Measurements from ENCODE around the gene CACNA1B.
"Not testable (repeated sequence)": the region's sequence is repeated elsewhere in the genome, so short reads cannot be mapped to it uniquely, and the experiment has no call there.

CACNA1B gene

DNA sequence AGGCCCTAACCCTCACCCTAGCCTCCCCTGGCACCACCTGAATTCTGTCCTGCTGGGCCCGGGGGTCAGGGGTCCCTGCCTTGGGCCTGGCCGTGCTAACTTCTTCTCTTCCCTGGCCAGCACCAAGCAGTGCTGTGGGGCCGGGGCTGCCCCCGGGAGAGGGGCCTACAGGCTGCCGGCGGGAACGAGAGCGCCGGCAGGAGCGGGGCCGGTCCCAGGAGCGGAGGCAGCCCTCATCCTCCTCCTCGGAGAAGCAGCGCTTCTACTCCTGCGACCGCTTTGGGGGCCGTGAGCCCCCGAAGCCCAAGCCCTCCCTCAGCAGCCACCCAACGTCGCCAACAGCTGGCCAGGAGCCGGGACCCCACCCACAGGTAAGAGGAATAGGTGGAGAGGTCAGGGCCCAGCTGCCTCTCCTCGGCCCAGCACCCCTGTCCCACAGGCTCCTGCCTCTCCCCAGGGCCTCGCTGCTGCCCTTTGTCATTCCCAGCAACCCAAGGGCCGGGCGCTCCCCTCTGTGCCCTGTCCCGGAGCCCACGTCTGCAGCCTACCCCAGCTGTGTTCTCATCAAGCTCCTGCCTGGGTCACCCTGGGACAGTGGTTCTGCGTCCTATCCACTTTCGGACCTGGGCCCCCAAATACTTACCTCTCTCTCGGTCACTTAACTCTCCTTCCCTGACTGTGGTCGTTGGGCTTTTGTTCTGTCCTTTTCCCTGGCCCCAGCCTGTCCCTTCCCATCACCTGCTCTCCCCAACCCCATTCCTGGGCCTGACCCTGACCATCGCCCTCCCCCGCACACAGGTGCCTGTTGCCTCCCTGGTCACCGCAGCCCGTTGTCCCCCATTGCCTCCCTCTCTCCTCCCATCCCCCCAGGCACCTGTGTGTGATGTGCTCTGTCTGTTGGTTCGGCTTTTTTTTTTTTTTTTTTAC is 243.2 kb downstream of the CACNA1B start:
- DNase-seq: no peak

DNA sequence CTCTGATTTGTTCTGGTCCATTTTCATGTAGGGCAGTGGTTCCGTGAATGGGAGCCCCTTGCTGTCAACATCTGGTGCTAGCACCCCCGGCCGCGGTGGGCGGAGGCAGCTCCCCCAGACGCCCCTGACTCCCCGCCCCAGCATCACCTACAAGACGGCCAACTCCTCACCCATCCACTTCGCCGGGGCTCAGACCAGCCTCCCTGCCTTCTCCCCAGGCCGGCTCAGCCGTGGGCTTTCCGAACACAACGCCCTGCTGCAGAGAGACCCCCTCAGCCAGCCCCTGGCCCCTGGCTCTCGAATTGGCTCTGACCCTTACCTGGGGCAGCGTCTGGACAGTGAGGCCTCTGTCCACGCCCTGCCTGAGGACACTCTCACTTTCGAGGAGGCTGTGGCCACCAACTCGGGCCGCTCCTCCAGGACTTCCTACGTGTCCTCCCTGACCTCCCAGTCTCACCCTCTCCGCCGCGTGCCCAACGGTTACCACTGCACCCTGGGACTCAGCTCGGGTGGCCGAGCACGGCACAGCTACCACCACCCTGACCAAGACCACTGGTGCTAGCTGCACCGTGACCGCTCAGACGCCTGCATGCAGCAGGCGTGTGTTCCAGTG is 244.0 kb downstream of the CACNA1B start:
- DNase-seq: no peak

DNA sequence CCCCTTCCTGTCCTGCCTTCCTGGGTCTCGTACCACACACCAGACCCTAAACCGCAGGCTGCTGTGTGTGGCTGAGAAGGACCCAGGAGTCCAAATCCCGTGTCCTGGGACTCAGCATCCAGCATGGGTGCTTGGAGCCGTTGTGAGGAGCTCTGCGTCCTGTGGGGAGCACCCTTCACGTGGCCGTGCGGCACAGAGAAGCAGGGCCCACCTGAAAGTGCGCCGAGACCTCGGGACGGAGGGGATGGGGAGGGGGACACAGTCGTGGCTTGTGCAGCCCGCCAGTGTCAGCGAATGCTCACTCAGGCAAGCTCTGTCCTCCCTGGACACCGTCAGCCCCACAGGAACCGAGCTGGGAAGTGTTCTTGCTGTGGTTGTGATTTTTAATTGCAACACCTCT is 244.6 kb downstream of the CACNA1B start:
- no peak for DNase-seq

DNA sequence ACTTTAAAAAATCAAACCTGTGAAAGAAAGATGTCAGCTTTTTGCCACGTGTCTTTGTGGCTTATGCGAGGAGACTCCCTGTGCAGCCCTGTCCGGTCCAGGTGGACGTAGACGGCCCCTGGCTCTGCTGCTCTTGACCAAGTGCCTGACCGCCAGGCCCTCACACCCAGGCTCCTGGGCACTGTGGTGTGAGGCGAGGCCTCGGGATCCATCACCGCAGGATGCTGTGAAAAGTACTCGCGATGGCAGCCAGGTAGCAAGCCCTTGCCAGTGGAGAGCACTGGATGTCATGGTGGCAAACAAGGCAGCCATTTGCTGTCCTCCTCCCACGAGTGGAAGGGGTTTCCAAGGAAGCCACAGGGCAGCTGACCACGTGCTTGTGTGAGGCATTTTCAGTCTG is 245.1 kb downstream of the CACNA1B start:
- DNase-seq: no peak

DNA sequence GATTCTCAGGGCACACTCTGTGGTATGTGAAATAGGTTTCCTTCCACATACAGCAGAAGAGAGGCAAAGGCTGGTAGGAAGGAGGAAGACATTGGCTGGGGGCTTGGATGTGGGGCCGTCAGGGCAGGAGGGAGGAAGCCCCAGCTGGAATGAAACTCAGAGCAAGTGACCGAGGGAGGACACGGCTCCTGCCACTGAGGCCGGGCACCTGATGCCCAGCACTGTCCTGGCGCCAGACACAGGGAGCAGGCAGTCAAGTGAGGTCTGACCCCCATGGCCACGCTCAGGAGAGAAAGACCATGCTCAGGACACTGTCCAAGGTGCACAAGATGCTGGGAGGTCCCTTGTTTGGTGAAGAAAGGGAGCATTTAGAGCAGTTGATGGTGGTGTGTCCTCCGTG is 245.5 kb downstream of the CACNA1B start:
- no peak for DNase-seq

DNA sequence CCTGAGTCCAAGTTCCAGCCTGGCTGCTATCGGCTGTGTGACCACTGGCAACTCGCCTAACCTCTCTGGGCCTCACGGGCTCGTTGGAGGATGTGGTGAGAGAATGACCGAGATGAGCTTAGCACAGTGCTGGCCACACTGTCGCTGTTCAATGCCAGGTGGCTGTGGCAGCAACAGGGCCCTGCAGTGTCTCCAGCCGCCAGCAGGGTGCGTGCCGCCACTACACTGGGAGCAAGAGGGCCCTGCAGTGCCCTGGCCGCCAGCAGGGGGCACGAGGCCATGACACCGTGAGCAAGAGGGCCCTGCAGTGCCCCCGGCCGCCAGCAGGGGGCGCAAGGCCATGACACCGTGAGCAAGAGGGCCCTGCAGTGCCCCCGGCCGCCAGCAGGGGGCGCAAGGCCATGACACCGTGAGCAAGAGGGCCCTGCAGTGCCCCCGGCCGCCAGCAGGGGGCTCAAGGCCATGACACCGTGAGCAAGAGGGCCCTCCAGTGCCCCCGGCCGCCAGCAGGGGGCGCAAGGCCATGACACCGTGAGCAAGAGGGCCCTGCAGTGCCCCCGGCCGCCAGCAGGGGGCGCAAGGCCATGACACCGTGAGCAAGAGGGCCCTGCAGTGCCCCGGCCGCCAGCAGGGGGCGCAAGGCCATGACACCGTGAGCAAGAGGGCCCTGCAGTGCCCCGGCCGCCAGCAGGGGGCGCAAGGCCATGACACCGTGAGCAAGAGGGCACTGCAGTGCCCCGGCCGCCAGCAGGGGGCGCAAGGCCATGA is 248.7 kb downstream of the CACNA1B start:
- peak in 1 of 2 donors; percentile 36 for DNase-seq

DNA sequence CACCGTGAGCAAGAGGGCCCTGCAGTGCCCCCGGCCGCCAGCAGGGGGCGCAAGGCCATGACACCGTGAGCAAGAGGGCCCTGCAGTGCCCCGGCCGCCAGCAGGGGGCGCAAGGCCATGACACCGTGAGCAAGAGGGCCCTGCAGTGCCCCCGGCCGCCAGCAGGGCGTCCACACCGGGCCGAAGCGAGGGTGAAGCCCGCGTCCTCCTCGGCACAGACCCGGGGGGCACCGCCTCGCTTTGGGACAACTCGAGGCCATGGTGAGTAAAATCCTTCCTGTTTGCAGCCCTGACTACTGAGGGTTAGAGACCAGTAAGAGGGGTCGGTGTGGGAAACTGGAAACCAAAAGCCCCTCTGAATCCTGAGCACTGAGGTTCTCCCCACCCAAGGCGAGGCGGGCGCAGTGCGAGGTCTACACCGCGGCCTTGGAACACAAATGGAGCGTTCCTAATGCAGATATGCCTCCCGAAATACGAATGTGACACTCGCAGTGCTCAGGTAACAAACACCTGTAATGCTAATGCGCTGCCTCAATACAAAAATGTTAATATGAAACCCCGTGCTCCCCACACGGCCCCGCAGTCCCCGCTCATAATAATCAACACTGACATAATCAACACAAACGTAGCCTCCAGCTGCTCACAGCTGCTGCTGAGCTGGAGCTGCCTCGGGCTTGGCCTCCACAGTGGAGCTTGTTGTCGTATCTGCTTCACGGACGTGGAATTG is 249.4 kb downstream of the CACNA1B start:
- not testable (repeated sequence) for DNase-seq

DNA sequence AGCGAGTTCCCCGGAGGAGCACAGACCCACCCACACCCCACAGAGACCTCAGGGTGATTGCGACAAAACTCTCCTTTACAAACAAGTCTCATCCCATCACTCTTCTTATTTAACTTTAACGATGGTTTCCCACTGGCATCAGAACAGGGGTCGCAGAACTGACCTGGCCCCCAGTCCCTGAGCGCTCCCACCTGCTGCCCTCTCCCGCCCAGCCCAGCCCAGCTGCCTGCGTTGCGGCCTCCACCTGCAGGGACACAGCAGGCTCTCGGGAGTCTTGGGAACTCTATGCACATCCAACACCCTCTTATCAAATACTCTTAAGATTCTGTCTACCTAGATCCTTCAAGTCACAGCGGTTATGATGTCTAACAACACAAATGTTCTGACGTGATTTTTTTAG is 250.4 kb downstream of the CACNA1B start:
- DNase-seq: not testable (repeated sequence)

DNA sequence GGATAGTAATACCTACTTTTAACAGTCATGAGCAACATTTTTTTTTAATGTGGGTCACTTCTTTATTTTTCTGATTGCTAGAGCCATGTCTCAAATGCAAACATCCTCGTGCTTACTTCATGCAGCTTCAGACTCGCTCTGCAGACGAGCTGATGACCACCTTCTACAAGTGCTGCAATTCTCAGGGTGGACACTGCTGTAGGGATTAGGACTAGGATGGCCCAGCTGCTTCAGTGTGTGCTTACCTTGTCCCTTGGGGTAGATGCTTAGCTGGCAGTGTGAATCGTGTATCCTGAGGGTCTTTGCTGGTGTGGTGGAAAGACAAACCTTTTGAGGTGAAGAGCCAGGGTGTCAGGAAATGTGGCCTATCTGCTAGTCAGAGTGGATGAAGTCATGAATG is 251.7 kb downstream of the CACNA1B start:
- not testable (repeated sequence) for DNase-seq

DNA sequence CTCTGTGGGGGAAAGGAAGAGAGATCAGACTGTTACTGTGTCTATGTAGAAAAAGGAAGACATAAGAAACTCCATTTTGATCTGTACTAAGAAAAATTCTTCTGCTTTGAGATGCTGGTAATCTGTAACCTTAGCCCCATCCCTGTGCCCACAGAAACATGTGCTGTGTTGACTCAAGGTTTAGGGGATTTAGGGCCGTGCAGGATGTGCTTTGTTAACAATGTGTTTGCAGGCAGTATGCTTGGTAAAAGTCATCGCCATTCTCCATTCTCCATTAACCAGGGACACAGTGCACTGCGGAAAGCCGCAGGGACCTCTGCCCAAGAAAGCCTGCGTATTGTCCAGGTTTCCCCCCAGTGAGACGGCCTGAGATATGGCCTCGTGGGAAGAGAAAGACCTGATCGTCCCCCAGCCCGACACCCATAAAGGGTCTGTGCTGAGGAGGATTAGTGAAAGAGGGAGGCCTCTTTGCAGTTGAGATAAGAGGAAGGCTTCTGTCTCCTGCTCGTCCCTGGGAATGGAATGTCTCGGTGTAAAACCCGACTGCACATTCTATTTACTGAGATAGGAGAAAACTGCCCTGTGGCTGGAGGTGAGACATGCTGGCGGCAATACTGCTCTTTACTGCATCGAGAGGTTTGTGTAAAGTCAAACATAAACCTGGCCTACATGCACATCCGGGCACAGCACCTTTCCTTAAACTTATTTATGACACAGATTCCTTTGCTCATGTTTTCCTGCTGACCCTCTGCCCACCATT is 255.5 kb downstream of the CACNA1B start:
- not testable (repeated sequence) for DNase-seq

DNA sequence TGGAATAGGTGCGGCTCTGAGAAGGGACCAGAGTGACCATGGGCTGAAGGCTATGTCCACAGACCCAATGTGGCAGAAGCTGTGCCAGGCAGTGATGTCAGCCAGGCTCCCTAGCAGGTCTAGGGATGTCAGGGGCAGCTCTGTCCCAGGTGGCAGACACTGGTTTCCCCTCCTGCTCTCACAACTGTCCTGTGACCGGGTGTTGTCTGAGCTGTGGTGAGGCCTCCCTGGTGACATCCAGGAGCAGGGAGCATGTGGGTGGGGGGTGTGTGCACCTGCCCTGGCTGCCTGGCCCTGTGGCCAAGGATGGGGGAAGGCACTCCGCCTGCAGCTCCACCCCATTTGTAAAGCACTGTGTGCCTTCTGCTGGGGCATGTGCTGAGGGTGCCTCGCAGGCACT is 257.0 kb downstream of the CACNA1B start:
- not testable (repeated sequence) for DNase-seq

DNA sequence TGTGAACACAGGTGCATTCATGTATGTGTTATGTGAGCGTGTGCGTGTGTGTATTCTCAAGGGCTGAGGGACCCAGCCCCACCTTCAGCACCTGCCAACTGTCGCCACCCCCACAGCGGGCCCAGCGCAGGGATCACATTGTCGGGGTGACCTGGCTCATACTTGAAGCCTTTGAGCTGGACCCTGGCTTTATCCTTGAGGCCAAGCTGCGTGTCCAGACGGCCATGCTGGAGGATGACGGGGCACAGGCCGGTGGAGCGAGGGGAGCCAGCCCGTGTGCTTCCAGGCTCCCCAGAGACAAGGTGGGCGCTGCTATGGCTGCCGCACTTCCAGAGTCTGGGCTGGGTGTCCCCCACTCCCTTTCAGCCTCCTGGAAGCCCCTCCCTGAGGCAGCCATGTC is 261.5 kb downstream of the CACNA1B start:
- not testable (repeated sequence) for DNase-seq

DNA sequence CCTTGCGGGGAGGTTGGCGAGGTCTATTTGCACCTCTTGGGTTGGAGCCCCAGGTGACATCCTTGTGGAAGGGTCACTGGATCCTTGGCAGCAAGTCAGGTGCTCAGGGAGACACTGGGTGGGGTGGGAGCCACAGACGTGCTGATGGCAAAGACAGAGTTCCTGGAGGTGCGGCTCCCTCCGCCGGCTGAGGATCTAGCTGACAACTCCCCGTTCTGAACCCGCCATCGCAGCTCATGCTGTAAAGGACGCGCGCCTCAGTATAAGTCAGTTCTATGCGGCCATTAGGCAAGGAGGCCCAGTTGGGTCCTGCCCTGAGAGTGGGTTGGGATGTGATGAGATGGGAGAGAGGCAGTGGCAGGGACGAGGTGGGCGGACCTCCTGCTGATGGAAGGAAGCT is 263.4 kb downstream of the CACNA1B start:
- not testable (repeated sequence) for DNase-seq

DNA sequence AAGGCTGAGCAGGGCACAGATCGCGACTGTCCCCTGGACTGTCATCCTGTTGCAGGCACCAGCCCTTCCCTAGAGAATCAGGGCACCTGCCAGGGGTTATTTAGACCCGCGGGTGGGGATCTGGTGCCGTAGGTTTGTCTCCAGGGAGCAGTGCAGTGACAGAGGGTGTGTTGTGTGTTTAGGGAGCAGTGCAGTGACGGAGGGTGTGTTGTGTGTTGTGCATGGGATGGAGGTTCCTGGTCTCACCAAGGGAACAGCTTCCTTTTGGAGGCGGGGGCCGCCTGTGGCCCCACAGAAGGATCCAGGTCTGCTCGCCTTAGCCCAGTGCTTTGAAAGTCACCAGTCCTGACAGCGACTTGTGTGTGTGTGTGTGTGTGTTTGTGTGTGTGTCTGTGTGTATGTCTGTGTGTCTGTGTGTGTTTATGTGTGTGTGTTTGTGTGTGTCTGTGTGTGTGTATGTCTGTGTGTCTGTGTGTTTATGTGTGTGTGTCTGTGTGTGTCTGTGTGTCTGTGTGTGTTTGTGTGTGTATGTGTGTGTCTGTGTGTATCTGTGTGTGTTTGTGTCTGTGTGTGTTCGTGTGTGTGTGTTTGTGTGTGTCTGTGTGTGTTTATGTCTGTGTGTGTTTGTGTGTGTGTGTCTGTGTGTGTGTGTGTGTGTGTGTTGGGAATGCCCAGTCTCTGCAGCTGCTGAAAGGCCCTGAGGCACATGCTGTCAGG is 265.1 kb downstream of the CACNA1B start:
- not testable (repeated sequence) for DNase-seq

DNA sequence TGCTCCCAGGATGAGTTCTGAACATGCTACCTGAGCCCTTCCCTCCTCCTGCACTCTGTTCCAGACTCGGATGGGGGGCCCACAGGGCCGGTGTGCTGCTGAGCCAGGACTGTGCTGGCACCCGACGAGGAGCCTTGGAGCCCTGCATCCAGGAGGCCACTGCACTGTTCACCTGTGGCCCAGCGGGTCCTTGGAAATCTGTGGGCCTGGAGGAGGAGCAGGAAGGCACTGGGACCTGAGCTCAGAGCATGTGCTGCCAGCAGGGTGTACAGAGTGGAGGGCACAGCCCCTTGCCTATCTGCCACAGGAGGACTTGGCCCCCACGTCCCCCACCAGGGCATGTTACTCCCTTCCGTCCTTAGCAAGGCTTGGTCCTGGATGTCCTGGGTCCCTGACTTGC is 265.9 kb downstream of the CACNA1B start:
- DNase-seq: not testable (repeated sequence)

DNA sequence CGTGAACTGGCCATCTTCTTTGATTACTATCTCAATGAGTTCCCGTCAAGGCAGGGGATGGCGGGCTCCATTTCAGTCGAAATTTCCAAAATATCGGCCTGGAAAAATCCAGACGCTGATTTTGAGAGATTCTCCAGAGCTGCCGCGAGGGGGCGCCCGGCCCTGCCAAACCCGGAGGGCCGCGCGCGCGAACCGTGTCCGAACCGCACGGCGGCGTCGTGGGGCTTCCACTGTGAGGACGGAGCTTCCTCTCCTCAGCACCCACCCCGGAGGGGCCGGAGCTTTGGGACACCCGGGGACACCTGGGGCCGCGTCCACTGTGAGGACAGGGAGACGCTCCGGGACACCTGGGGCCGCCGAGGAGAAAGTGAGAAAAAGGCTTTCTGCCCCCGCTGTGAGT is 270.0 kb downstream of the CACNA1B start:
- peak in 1 of 2 donors; percentile 38 for DNase-seq

DNA sequence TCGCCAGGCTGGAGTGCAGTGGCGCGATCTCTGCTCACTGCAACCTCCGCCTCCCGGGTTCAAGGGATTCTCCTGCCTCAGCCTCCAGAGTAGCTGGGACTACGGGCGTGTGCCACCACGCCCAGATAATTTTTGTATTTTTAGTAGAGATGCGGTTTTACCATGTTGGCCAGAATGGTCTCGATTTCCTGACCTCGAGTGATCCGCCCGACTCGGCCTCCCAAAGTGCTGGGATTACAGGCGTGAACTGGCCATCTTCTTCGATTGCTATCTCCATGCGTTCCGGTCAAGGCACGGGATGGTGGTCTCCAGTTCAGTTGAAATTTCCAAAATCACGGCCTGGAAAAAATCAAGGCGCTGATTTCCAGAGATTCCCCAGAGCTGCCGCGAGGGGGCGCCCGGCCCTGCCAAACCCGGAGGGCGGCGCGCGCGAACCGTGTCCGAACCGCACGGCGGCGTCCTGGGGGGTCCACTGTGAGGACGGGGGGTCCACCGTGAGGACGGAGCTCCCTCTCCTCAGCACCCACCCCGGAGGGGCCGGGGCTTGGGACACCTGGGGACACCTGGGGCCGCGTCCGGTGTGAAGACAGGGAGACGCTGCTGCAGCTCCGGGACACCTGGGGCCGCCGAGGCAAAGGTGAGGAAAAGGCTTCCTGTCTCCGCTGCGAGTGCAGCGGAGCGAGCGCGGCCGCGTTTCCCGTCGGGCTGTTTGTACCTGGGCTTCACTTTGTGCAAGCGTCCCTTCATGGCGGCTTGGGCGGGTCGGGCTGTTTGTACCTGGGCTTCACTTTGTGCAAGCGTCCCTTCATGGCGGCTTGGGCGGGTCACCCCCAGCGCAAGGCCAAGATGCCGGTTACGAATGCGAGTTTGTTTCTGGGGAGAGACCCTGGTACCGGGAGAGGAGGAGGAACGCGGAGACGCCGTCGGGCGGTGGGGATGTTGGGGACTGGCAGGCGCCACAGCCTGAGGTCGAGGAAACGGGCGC is 272.4 kb downstream of the CACNA1B start:
- peak in 1 of 2 donors; percentile 14 for DNase-seq

DNA sequence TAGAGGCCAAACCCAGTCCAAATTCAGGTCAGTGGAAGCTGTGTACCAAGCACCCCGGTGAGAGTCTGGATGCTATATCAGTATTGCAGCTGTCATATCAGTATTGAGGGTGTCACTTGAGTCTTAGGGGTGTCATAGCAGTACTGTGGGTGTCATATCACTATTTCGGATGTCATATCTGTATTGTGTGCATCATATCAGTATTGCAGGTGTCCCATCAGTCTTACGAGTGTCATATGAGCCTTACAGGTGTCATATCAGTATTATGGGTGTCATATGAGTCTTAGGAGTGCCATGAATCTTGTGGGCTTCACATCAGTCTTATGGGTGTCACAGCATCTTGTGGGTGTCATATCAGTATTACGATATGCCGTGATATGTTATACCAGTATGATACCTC is 278.2 kb downstream of the CACNA1B start:
- not testable (repeated sequence) for DNase-seq

DNA sequence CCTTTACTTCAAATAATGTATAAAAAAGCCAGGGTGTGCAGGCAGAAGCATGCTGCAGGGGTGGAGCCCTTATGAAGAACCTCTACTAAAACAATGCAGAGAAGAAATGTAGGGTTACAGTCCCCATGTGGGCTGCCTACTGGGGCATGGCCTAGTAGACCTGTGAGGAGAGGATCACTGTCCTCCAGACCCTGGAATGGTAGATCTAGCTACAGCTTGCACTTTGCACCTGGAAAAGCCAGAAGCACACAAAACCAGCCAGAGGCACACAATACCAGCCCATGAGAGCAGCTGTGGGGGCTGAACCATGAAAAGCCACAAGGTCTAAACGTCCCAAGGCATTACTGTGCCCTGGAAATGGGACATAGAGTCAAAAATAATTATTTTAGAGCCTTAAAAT is 289.2 kb downstream of the CACNA1B start:
- DNase-seq: not testable (repeated sequence)

Measured in stimulated activated CD4-positive, alpha-beta T cell treated with anti-CD3 and anti-CD28 coated beads, Interleukin-2, amount 100 ng/mL, for 48 hours (primary cell).